ENCODE results near the gene MTA1.

DNA sequence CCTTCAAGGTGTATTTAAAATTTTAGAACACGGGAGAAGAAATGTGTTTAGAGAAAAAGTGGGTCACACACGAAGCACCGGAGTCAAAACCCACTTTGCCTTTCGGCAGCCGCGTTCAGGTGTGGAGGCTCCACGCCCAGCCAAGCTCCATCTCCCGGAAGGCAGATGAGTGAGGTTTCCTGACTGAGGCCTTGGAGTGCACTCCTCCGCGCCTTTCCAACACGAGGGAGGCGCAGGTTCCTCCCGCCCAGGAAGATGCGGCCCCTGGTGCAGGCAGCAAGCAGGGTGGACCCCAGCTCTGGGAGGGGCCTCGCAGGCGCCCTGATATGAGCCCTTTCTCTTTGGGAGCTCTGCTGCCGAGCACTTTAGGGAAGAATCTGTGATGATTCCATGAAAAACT is 22.5 kb downstream of the MTA1 start:
- TF ChIP-seq, protein P1, sequence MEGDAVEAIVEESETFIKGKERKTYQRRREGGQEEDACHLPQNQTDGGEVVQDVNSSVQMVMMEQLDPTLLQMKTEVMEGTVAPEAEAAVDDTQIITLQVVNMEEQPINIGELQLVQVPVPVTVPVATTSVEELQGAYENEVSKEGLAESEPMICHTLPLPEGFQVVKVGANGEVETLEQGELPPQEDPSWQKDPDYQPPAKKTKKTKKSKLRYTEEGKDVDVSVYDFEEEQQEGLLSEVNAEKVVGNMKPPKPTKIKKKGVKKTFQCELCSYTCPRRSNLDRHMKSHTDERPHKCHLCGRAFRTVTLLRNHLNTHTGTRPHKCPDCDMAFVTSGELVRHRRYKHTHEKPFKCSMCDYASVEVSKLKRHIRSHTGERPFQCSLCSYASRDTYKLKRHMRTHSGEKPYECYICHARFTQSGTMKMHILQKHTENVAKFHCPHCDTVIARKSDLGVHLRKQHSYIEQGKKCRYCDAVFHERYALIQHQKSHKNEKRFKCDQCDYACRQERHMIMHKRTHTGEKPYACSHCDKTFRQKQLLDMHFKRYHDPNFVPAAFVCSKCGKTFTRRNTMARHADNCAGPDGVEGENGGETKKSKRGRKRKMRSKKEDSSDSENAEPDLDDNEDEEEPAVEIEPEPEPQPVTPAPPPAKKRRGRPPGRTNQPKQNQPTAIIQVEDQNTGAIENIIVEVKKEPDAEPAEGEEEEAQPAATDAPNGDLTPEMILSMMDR (IDR thresholded peaks at IDR 0.05), result no peak
- TF ChIP-seq POLR2A (IDR thresholded peaks at IDR 0.05) (no peak), POLR2AphosphoS5 (IDR thresholded peaks at IDR 0.05) (no peak), EP300 (IDR thresholded peaks at IDR 0.05) (no peak)

All from upper lobe of left lung (tissue), 4 donors.